HepG2 (cell line): Measurements from ENCODE around the gene TUBB4B. TPM values are rescaled to one million over a fixed set of nuclear protein-coding genes. Genes with fewer than 3 reads are reported as not detected.

Experiments used
- ARID3A ChIP-seq: IDR thresholded peaks from 2 replicates; pipeline ENCODE4 v1.6.1; 2012; ENCODE audit warnings: low read depth, low read length, improper control_type of control experiment
- ATM ChIP-seq: fragments of 450-650 bp; IDR thresholded peaks from 2 replicates; pipeline ENCODE4 v1.7.1; 2017; ENCODE audit warnings: mild to moderate bottlenecking, borderline replicate concordance
- CHCHD3 ChIP-seq: sonication (generic); formaldehyde crosslinking; IDR thresholded peaks from 2 replicates; pipeline ENCODE4 v1.8.0; 2022; ENCODE audit warnings: mild to moderate bottlenecking, missing genetic modification reagents, moderate library complexity
- IKZF1 ChIP-seq: fragments of 450-650 bp; IDR thresholded peaks from 2 replicates; pipeline ENCODE4 v1.7.1; 2016
- MXD1 ChIP-seq: sonication (generic); formaldehyde crosslinking; IDR thresholded peaks from 2 replicates; pipeline ENCODE4 v1.4.0; 2020; ENCODE audit warnings: mild to moderate bottlenecking, missing genetic modification reagents
- PAXIP1 ChIP-seq: sonication (generic); formaldehyde crosslinking; conservative IDR thresholded peaks from 2 replicates; pipeline ENCODE4 v1.4.0; 2020; ENCODE audit warnings: mild to moderate bottlenecking, missing genetic modification reagents, moderate library complexity
- SMAD9 ChIP-seq: sonication (generic); formaldehyde crosslinking; IDR thresholded peaks from 2 replicates; pipeline ENCODE4 v1.5.1; 2020; ENCODE audit warnings: mild to moderate bottlenecking, missing genetic modification reagents
- SOX5 ChIP-seq: IDR thresholded peaks from 2 replicates; pipeline ENCODE4 v1.6.1; 2016; ENCODE audit warnings: borderline replicate concordance
- TERF1 ChIP-seq: sonication (generic); formaldehyde crosslinking; IDR thresholded peaks from 2 replicates; pipeline ENCODE4 v1.8.0; 2022; ENCODE audit warnings: mild to moderate bottlenecking, missing genetic modification reagents, moderate library complexity
- ZBTB42 ChIP-seq: sonication (generic); formaldehyde crosslinking; IDR thresholded peaks from 2 replicates; pipeline ENCODE4 v1.5.0; 2020; ENCODE audit warnings: mild to moderate bottlenecking, missing genetic modification reagents
- ZFYVE20 ChIP-seq: sonication (generic); formaldehyde crosslinking; IDR thresholded peaks from 2 replicates; pipeline ENCODE4 v1.8.0; 2023; ENCODE audit warnings: low read depth, mild to moderate bottlenecking, moderate library complexity, missing genetic modification reagents, borderline replicate concordance
- ZNF251 ChIP-seq: sonication (generic); formaldehyde crosslinking; IDR thresholded peaks from 2 replicates; pipeline ENCODE4 v1.9.0; 2021; ENCODE audit warnings: mild to moderate bottlenecking, missing genetic modification reagents
- ZNF572 ChIP-seq: sonication (generic); formaldehyde crosslinking; IDR thresholded peaks from 2 replicates; pipeline ENCODE4 v1.5.1; 2020; ENCODE audit warnings: mild to moderate bottlenecking, missing genetic modification reagents
- ZNF7 ChIP-seq: IDR thresholded peaks from 2 replicates; pipeline ENCODE4 v1.6.1; 2016; ENCODE audit warnings: missing biosample characterization, missing genetic modification reagents
- ZNF781 ChIP-seq: sonication (generic); formaldehyde crosslinking; IDR thresholded peaks from 2 replicates; pipeline ENCODE4 v1.5.1; 2020; ENCODE audit warnings: borderline replicate concordance, mild to moderate bottlenecking, missing genetic modification reagents; ENCODE audit errors: not compliant biosample characterization
- polyA plus RNA-seq, 8 experiments: library from polyadenylated mRNA; depleted of rRNA in 3 of 8; stranded (reverse) in 7 of 8; unstranded in 1 of 8; fragments of >200 nt; fragmentation: Illumina TruSeq in 4 of 8; extraction: Trizol in 4 of 8; gene quantifications; 2 replicates each; pipeline versions ENCODE4 v1.2.1 to v1.2.3, GENCODE V29; 2011 to 2016; ENCODE audit warnings: low read depth in 4 of 8, missing spikeins in 1 of 8, mixed read lengths in 1 of 8; ENCODE audit not compliant: insufficient read depth in 1 of 8
- total RNA-seq, 5 experiments: library from RNA; depleted of rRNA; stranded (reverse); fragments of >200 nt; fragmentation: Illumina TruSeq; extraction: Trizol; gene quantifications; 2 replicates each; pipeline ENCODE4 v1.2.3, GENCODE V29; 2016; ENCODE audit warnings: low read depth in 1 of 5
- TF ChIP-seq, protein P1 (sequence below): IDR thresholded peaks from 2 replicates; pipeline ENCODE4 v1.6.1; 2016; ENCODE audit warnings: missing biosample characterization, missing genetic modification reagents, low read depth
- TF ChIP-seq, protein P2 (sequence below): sonication (generic); formaldehyde crosslinking; IDR thresholded peaks from 2 replicates; pipeline ENCODE4 v1.8.0; 2022; ENCODE audit warnings: low read depth, missing genetic modification reagents
- TF ChIP-seq, protein P3 (sequence below): sonication (generic); formaldehyde crosslinking; IDR thresholded peaks from 2 replicates; pipeline ENCODE4 v1.8.1; 2023; ENCODE audit warnings: missing genetic modification reagents, mild to moderate bottlenecking, borderline replicate concordance

Gene TUBB4B
- total and polyA plus RNA-seq, 2 of the 13 experiments (the other 11 are each of a cell fraction or from before 2014, with no cell fraction given) = 182 to 412 TPM

- TF ChIP-seq PAXIP1 (CRISPR knock-in tag) (peak; percentile 28; the same call in 1 of the 2 replicates), IKZF1 (no peak), ARID3A (no peak), SOX5 (CRISPR knock-in tag) (peak; percentile 29), SMAD9 (CRISPR knock-in tag) (no peak), ZNF7 (CRISPR knock-in tag) (no peak), ZFYVE20 (CRISPR knock-in tag) (no peak), ZNF781 (no peak), MXD1 (no peak; the same call in 1 of the 2 replicates), ATM (no peak), ZBTB42 (CRISPR knock-in tag) (peak; percentile 91; the same call in 1 of the 2 replicates), TERF1 (CRISPR knock-in tag) (no peak), CHCHD3 (CRISPR knock-in tag) (no peak), ZNF572 (CRISPR knock-in tag) (0 out of 2 replicates have a peak, but pooled peaks have one; percentile 19), ZNF251 (CRISPR knock-in tag) (no peak)
- TF ChIP-seq, protein P1, sequence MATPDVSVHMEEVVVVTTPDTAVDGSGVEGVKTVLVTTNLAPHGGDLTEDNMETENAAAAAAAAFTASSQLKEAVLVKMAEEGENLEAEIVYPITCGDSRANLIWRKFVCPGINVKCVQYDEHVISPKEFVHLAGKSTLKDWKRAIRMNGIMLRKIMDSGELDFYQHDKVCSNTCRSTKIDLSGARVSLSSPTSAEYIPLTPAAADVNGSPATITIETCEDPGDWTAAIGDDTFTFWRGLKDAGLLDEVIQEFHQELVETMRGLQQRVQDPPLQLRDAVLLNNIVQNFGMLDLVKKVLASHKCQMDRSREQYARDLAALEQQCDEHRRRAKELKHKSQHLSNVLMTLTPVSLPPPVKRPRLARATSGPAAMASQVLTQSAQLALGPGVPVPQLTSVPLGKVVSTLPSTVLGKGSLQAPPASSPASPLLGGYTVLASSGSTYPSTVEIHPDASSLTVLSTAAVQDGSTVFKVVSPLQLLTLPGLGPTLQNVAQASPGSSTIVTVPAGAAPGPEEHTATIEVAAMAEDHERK (CRISPR knock-in tag) = no peak
- TF ChIP-seq, protein P2, sequence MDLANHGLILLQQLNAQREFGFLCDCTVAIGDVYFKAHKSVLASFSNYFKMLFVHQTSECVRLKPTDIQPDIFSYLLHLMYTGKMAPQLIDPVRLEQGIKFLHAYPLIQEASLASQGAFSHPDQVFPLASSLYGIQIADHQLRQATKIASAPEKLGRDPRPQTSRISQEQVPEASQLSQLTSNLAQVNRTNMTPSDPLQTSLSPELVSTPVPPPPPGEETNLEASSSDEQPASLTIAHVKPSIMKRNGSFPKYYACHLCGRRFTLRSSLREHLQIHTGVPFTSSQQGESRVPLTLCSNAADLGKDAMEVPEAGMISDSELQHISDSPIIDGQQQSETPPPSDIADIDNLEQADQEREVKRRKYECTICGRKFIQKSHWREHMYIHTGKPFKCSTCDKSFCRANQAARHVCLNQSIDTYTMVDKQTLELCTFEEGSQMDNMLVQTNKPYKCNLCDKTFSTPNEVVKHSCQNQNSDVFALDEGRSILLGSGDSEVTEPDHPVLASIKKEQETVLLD (CRISPR knock-in tag) = no peak
- TF ChIP-seq, protein P3, sequence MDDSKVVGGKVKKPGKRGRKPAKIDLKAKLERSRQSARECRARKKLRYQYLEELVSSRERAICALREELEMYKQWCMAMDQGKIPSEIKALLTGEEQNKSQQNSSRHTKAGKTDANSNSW (CRISPR knock-in tag) = no peak; the same call in 1 of the 2 replicates
Measured at GRCh38 chr9:137235424-137236237, 5.5 kb upstream of the TUBB4B start (continued).
